A549 (cell line): ENCODE measurements around the gene OR2T33. TPM values are rescaled to one million over a fixed set of nuclear protein-coding genes. Genes with fewer than 3 reads are reported as not detected.
"Not testable (repeated sequence)": the region's sequence is repeated elsewhere in the genome, so short reads cannot be mapped to it uniquely, and the experiment has no call there.

ENCODE experiments used
- ATAC-seq, 2 experiments: fragments of 200-7000 bp in 1 of 2; fragments of >200 bp in 1 of 2; cut with Nextera tagmentation in 1 of 2; cut with Tn5 transposase in 1 of 2; 3 replicates each; pipeline versions ENCODE4 v1.8.0 to v1.9.1; 2018 to 2020; ENCODE audit warnings: mild to moderate bottlenecking in 1 of 2, moderate library complexity in 1 of 2
- CTCF ChIA-PET: fragments of 300-600 bp; sonication (Branson Sonifier 250); formaldehyde crosslinking; extraction: SDS; loops from one replicate; lab custom pipeline; 2021; ENCODE audit warnings: antibody characterized with exemption, inconsistent platforms; lab: Yijun Ruan, JAX
- POLR2A ChIA-PET: fragments of 350-600 bp; formaldehyde crosslinking; extraction: SDS; loops from one replicate; lab custom pipeline; 2021; ENCODE audit warnings: antibody characterized with exemption, inconsistent platforms; lab: Yijun Ruan, JAX
- DNase-seq, 2 experiments: peaks; one replicate each; pipeline versions ENCODE4 v3.0.0 to v3.0.0-alpha.2; 2011 to 2016; ENCODE audit warnings: low read depth in 1 of 2, low spot score in 1 of 2
- FAIRE-seq: peaks from 2 replicates; lab custom pipeline; 2011; peaks lifted over from hg19 to GRCh38; lab: Jason Lieb, UNC
- H3K27ac ChIP-seq, 2 experiments: fragments of >200 bp; sonication (Bioruptor Twin); formaldehyde crosslinking; 3 replicates each; pipeline ENCODE4 v1.5.1; 2016 to 2017
- H3K4me1 ChIP-seq: fragments of >200 bp; sonication (Bioruptor Twin); formaldehyde crosslinking; 3 replicates; pipeline ENCODE4 v1.6.1; 2016
- H3K4me2 ChIP-seq: fragments of >200 bp; sonication (Bioruptor Twin); formaldehyde crosslinking; 3 replicates; pipeline ENCODE4 v1.6.1; 2016
- H3K4me3 ChIP-seq: fragments of >200 bp; sonication (Bioruptor Twin); formaldehyde crosslinking; 3 replicates; pipeline ENCODE4 v1.5.1; 2016
- H3K9me3 ChIP-seq: fragments of >200 bp; sonication (Bioruptor Twin); formaldehyde crosslinking; 3 replicates; pipeline ENCODE4 v1.6.1; 2016
- ATOH8 ChIP-seq: fragments of 250-450 bp; sonication (Bioruptor Pico); IDR thresholded peaks from 2 replicates; pipeline ENCODE4 v1.5.0; 2020; ENCODE audit warnings: low read depth, mild to moderate bottlenecking, moderate library complexity
- BCL3 ChIP-seq: fragments of >200 bp; sonication (Bioruptor Twin); formaldehyde crosslinking; IDR thresholded peaks from 3 replicates; pipeline ENCODE4 v1.6.1; 2016
- BHLHE40 ChIP-seq: IDR thresholded peaks from 2 replicates; pipeline ENCODE4 v1.6.1; 2012; ENCODE audit warnings: low read depth, low read length, inconsistent platforms
- CBX2 ChIP-seq: fragments of 200-600 bp; sonication (generic); IDR thresholded peaks from 2 replicates; pipeline ENCODE4 v1.6.1; 2016; ENCODE audit warnings: low read depth, mild to moderate bottlenecking, borderline replicate concordance
- EHF ChIP-seq: fragments of 250-450 bp; sonication (Bioruptor Pico); IDR thresholded peaks from 2 replicates; pipeline ENCODE4 v1.5.0; 2020; ENCODE audit warnings: mild to moderate bottlenecking
- EHMT2 ChIP-seq: fragments of 200-600 bp; sonication (generic); IDR thresholded peaks from 2 replicates; pipeline ENCODE4 v1.6.1; 2016; ENCODE audit warnings: antibody characterized with exemption, low read depth, mild to moderate bottlenecking, moderate library complexity
- FOSB ChIP-seq: fragments of 250-450 bp; sonication (Bioruptor Pico); IDR thresholded peaks from 2 replicates; pipeline ENCODE4 v1.5.0; 2020; ENCODE audit warnings: mild to moderate bottlenecking, moderate library complexity
- JUNB ChIP-seq: fragments of >200 bp; sonication (Bioruptor Twin); formaldehyde crosslinking; IDR thresholded peaks from 2 replicates; pipeline ENCODE4 v1.6.1; 2016
- KDM5A ChIP-seq: fragments of 200-600 bp; sonication (generic); IDR thresholded peaks from 2 replicates; pipeline ENCODE4 v1.6.1; 2016; ENCODE audit warnings: antibody characterized with exemption, mild to moderate bottlenecking
- MAFK ChIP-seq: fragments of 450-650 bp; IDR thresholded peaks from 2 replicates; pipeline ENCODE4 v1.6.1; 2014; ENCODE audit not compliant: partially characterized antibody
- MAX ChIP-seq: IDR thresholded peaks from 2 replicates; pipeline ENCODE4 v1.6.1; 2012
- MAZ ChIP-seq: fragments of 150-350 bp; IDR thresholded peaks from 2 replicates; pipeline ENCODE4 v1.6.1; 2014; ENCODE audit warnings: antibody characterized with exemption, low read depth, low read length, borderline replicate concordance
- MYC ChIP-seq: IDR thresholded peaks from 2 replicates; pipeline ENCODE4 v1.6.1; 2012; ENCODE audit warnings: mild to moderate bottlenecking, inconsistent platforms, low read length, improper control_type of control experiment, borderline replicate concordance
- NPAS2 ChIP-seq: fragments of 250-450 bp; sonication (Bioruptor Pico); IDR thresholded peaks from 2 replicates; pipeline ENCODE4 v1.8.0; 2022; ENCODE audit warnings: mild to moderate bottlenecking, moderate library complexity, borderline replicate concordance
- PHF8 ChIP-seq: fragments of 200-600 bp; sonication (generic); IDR thresholded peaks from 2 replicates; pipeline ENCODE4 v1.6.1; 2016; ENCODE audit warnings: low read depth, mild to moderate bottlenecking, antibody characterized with exemption, moderate library complexity, borderline replicate concordance
- RAD21 ChIP-seq, 2 experiments: fragments of >200 bp in 1 of 2; sonication (Bioruptor Twin) in 1 of 2; formaldehyde crosslinking in 1 of 2; IDR thresholded peaks in 1 of 2; conservative IDR thresholded peaks in 1 of 2; 2 replicates in 1 of 2; 3 replicates in 1 of 2; pipeline ENCODE4 v1.6.1; 2012 to 2018; ENCODE audit warnings: inconsistent platforms in 1 of 2
- ZC3H11A ChIP-seq: fragments of 450-650 bp; IDR thresholded peaks from 2 replicates; pipeline ENCODE4 v1.6.1; 2014; ENCODE audit warnings: antibody characterized with exemption, mild to moderate bottlenecking
- ZSCAN20 ChIP-seq: fragments of 250-450 bp; sonication (Bioruptor Pico); IDR thresholded peaks from 2 replicates; pipeline ENCODE4 v1.8.0; 2022; ENCODE audit warnings: mild to moderate bottlenecking, moderate library complexity
- WGBS: methylation state at CpG from one replicate; pipeline ENCODE4 v1.1.6; 2017; ENCODE audit errors: missing lambda C conversion rate; 5-methylcytosine and 5-hydroxymethylcytosine counted together
- polyA plus RNA-seq, 4 experiments: library from polyadenylated mRNA; depleted of rRNA in 3 of 4; stranded (reverse); fragments of >200 nt; fragmentation: RNase III in 1 of 4; extraction: RNeasy Plus Mini Kit Qiagen cat#74134 plus additional on column Dnase treatment in 1 of 4; gene quantifications; 2 replicates in 3 of 4; 3 replicates in 1 of 4; pipeline ENCODE4 v1.2.3, GENCODE V29; 2011 to 2017
- TF ChIP-seq, protein P1 (sequence below): IDR thresholded peaks from 2 replicates; pipeline ENCODE4 v1.6.1; 2012

Gene OR2T33
- polyA plus RNA-seq, 2 of the 4 experiments (the other 2 are of a cell fraction) = not detected

DNA sequence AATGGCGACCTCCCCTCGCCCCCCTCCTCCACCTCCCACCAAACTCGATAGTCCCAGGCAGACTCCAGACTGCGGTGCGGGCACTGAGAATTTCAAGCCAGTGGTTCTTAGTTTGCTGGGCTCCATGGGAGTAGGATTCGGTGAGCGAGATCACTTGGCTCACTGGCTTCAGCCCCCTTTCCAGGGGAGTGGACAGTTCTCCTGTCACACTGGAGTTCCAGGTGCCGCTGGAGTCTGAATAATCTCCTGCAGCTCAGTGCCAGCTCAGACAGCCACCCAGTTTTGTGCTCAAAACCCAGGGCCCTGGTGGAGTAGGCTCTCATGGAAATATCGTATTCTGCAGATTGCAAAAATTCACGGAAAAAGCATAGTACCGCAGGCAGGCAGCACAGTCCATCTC is 39.0 kb upstream of the OR2T33 start:
- no peak for FAIRE-seq
- ChIA-PET POLR2A (no interaction called here), CTCF (no interaction called here)
- 8% methylated on average over 9 of the region's 11 CpGs for WGBS
- Histone ChIP-seq H3K27ac (no peak overlapping the region), H3K4me1 (no peaks in the 10 kb centered on the region), H3K4me3 (no peak overlapping the region), H3K4me2 (no peak overlapping the region), H3K9me3 (peaks cover 8% of the 10 kb centered on the region; the same call in 1 of the 3 replicates)
- ATAC-seq = no peak
- no peak for DNase-seq
- TF ChIP-seq PHF8 (no peak), RAD21 (conservative IDR thresholded peaks at IDR 0.05 in 1 of 2, IDR thresholded peaks at IDR 0.05 in 1 of 2) (no peak), EHF (no peak), ZC3H11A (no peak), ZSCAN20 (no peak), JUNB (no peak)

DNA sequence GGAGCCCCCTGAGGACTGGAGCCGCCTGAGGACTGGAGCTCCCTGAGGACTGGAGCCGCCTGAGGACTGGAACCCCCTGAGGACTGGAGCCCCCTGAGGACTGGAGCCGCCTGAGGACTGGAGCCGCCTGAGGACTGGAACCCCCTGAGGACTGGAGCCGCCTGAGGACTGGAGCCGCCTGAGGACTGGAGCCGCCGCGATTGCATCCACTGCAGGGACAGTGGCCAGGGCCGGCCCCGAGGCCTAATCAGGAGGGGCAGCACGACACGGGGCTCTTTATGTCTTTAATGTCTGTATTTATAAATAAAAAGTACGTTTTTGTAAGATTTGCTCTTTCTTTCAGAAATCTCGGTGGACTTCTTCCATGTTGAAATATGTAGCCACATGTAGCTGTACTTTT is 29.0 kb upstream of the OR2T33 start:
- ATAC-seq, CTCF ChIA-PET, H3K4me3 ChIP-seq, H3K27ac ChIP-seq, FAIRE-seq, H3K9me3 ChIP-seq, DNase-seq, H3K4me1 ChIP-seq, POLR2A ChIA-PET, H3K4me2 ChIP-seq: not testable (repeated sequence)
- WGBS = 39% methylated on average over 11 of the region's 15 CpGs

DNA sequence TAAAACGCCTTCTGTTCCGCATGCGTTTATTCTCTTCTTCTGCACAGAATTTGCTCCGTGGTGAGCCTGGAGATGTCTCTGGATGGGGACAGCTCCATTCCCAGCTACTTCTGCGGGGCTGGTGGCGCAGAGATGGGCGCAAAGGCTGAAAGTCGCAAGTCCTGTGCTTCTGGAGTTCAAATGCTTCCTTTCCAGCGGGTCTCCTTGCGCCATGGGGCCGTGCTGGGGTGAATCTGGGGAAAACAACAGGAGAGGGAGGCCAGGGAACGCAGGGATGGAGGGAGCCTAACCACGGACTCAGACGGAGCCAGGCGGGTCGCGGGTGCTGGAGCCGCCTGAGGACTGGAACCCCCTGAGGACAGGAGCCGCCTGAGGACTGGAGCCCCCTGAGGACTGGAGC is 28.3 kb upstream of the OR2T33 start:
- Histone ChIP-seq H3K4me2 (no peak overlapping the region), H3K4me3 (no peak overlapping the region), H3K27ac (no peak overlapping the region)
- ChIA-PET POLR2A (no interaction called here), CTCF (no interaction called here)
- WGBS = 43% methylated on average over 19 of the region's 19 CpGs
- ATAC-seq (no peak), DNase-seq (no peak), FAIRE-seq (no peak)
- TF ChIP-seq MYC (no peak), MAX (no peak), JUNB (no peak), BHLHE40 (no peak), KDM5A (no peak), MAFK (no peak), EHMT2 (no peak), MAZ (no peak)
- TF ChIP-seq, all 56 proteins: peak for 0
- Histone ChIP-seq H3K4me1 (no peaks in the 10 kb centered on the region), H3K9me3 (no peaks in the 10 kb centered on the region; the same call in 2 of the 3 replicates)

- POLR2A ChIA-PET, H3K4me2 ChIP-seq, FAIRE-seq, DNase-seq, H3K4me1 ChIP-seq, H3K27ac ChIP-seq, ATAC-seq, H3K9me3 ChIP-seq, H3K4me3 ChIP-seq, CTCF ChIA-PET: not testable (repeated sequence)
- 30% methylated on average over 9 of the region's 9 CpGs for WGBS
Measured at GRCh38 chr1:248305672-248306071, 27.9 kb upstream of the OR2T33 start.

DNA sequence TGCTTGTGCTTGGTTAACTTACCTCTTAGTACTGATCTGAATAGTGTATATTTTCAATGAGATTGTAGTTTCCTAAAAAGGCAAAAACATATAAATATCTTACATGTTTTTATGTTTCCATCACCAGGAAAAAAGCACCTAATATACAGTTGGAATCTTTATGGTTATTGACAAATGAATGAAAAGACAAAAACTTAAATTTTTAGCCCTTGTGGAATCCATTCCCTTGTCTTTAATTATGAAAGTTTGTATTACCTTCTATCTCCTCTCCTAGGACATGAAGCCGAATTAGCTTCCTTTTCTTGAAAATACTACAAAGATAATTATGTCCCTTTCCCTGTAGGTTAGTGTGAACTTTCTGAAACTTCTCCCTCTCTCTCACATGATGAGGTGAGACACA is 25.5 kb upstream of the OR2T33 start, which contains the start of gene OR2T12:
Gene OR2T12 (minus strand): TSS at position 101 of the 400 bp plus-strand sequence. CDS start 7,846 bp downstream, outside the sequence.
- Histone ChIP-seq H3K4me3 (no peak within 1 kb of the TSS), H3K4me1 (no peaks in the 10 kb centered on the region), H3K4me2 (no peak within 1 kb of the TSS), H3K9me3 (no peaks in the 10 kb centered on the region; the same call in 2 of the 3 replicates), H3K27ac (no peak within 1 kb of the TSS)
- no peak for TF ChIP-seq ATOH8 (CRISPR knock-in tag)
- no peak for TF ChIP-seq FOSB (CRISPR knock-in tag)
- no peak for TF ChIP-seq NPAS2 (CRISPR knock-in tag)
- TF ChIP-seq, protein P1, sequence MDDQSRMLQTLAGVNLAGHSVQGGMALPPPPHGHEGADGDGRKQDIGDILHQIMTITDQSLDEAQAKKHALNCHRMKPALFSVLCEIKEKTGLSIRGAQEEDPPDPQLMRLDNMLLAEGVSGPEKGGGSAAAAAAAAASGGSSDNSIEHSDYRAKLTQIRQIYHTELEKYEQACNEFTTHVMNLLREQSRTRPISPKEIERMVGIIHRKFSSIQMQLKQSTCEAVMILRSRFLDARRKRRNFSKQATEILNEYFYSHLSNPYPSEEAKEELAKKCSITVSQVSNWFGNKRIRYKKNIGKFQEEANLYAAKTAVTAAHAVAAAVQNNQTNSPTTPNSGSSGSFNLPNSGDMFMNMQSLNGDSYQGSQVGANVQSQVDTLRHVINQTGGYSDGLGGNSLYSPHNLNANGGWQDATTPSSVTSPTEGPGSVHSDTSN = no peak
- TF ChIP-seq CBX2 = no peak
- no peak for TF ChIP-seq BCL3
- TF ChIP-seq EHMT2 = no peak
- no peak for TF ChIP-seq BHLHE40
- TF ChIP-seq MAX = no peak
- CTCF ChIA-PET = no interaction called here
- WGBS = 3% methylated on average over 1 of the region's 1 CpG
- POLR2A ChIA-PET = no interaction called here
- ATAC-seq = no peak
- FAIRE-seq = no peak
- DNase-seq = no peak
